Measurements from ENCODE around the gene SLC15A1.

SLC15A1 gene

DNA sequence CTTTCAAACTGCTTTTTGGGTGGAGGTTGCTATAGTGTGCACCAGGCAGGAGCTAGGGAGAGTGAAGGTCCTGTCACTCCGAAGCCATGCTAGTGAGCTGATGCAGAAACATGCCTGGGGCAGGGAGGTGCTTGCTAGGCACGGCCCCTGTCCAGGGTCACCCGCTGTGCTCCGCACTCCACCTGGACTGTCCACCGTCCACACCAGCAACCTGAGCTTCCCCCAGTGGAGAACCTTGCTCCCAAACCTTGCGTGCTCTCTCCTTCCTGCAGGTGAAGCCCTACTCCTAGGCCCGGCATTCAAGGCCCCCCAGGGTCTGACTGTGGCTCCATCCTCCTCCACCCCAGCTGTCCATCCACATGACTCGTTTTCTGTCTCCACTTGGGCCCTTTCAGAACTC, 12.3 kb downstream of the SLC15A1 start:
- TF ChIP-seq, protein P1, sequence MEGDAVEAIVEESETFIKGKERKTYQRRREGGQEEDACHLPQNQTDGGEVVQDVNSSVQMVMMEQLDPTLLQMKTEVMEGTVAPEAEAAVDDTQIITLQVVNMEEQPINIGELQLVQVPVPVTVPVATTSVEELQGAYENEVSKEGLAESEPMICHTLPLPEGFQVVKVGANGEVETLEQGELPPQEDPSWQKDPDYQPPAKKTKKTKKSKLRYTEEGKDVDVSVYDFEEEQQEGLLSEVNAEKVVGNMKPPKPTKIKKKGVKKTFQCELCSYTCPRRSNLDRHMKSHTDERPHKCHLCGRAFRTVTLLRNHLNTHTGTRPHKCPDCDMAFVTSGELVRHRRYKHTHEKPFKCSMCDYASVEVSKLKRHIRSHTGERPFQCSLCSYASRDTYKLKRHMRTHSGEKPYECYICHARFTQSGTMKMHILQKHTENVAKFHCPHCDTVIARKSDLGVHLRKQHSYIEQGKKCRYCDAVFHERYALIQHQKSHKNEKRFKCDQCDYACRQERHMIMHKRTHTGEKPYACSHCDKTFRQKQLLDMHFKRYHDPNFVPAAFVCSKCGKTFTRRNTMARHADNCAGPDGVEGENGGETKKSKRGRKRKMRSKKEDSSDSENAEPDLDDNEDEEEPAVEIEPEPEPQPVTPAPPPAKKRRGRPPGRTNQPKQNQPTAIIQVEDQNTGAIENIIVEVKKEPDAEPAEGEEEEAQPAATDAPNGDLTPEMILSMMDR (IDR thresholded peaks at IDR 0.05; ENCODE audit: borderline replicate concordance, insufficient read depth, low read depth, low read length), result no peak
- H3K4me3 ChIP-seq (ENCODE audit: low read depth, low read length), result no peak overlapping the region

DNA sequence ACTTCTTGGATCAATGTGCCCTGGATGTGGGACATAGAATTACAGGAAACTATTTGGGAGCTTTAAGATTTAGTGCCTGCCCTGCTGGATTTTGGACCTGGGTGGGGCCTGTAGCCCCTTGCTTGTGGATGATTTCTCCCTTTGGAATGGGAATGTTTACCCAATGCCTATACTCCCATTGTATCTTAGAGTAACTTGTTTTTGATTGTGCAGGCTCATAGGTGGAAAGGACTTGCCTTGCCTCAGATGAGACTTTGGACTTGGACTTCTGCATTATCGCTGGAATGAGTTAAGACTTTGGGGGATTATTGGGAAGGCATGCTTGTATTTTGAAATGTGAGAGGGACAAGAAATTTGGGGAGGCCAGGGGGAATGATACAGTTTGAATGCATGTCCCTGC, 13.5 kb downstream of the SLC15A1 start:
- TF ChIP-seq, protein P1 (IDR thresholded peaks at IDR 0.05; ENCODE audit: borderline replicate concordance, insufficient read depth, low read depth, low read length), result no peak
- H3K4me3 ChIP-seq (ENCODE audit: low read depth, low read length), result no peak overlapping the region

DNA sequence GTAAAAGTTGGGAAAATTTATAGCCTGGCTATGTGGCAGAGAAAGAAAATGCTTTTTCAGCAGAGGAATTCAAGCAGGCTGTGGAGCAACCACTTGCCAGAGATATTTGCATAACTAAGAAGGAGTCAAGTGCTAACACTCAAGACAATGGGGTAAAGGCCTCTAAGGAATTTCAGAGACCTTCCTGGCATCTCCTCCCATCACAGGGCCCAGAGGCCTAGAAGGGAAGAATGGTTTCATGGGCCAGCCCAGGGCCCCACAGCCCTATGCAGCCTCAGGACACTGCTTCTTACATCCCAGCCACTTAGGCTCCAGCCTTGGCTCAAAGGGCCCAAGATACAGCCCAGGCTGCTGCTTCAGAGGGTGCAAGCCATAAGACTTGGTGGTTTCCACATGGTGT, 14.3 kb downstream of the SLC15A1 start:
- H3K4me3 ChIP-seq (ENCODE audit: low read depth, low read length), result no peak overlapping the region
- TF ChIP-seq, protein P1 (IDR thresholded peaks at IDR 0.05; ENCODE audit: borderline replicate concordance, insufficient read depth, low read depth, low read length), result no peak

DNA sequence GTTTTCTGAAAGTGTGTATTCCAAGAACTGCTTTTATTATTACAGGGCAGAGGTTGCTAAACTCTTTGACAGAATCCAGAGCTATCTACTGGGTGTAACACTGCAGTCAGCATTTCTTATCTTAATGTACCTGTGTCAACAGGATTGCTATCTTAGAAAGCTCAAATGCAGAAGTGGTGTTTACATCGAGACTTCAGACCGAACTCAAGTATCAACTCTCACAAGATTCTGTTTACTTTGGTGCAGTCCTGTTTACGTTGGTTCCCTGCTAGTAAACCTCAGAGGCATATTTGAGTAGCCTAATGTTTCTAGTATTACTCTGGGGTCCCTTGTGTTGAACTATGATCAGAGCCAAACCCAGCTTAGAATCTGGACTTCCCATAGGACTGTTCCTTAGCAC, 20.5 kb downstream of the SLC15A1 start:
- TF ChIP-seq, protein P1 (IDR thresholded peaks at IDR 0.05; ENCODE audit: borderline replicate concordance, insufficient read depth, low read depth, low read length), result no peak
- no peak overlapping the region for H3K4me3 ChIP-seq (ENCODE audit: low read depth, low read length)

DNA sequence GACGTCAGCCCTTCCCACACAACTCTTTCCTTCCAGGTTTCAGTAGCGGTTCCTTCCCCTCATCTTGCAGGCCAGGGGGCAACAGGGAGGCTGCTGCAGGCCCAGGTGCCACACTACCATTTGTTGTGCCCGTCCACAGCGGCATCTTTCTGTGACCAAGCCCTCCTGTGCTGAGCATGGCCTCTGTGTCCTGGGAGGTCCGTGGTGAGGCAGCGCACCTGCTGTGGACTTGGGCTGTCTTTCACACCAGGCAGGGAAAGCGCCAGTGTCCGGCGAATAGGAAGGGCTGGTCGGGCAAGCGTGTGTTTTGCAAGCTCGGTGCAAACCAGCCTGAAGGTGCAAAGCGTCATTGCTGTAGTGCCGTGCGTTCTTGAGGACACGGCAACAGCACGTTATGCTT, 21.4 kb downstream of the SLC15A1 start:
- TF ChIP-seq, protein P1 (IDR thresholded peaks at IDR 0.05; ENCODE audit: borderline replicate concordance, insufficient read depth, low read depth, low read length), result no peak
- no peak overlapping the region for H3K4me3 ChIP-seq (ENCODE audit: low read depth, low read length)

DNA sequence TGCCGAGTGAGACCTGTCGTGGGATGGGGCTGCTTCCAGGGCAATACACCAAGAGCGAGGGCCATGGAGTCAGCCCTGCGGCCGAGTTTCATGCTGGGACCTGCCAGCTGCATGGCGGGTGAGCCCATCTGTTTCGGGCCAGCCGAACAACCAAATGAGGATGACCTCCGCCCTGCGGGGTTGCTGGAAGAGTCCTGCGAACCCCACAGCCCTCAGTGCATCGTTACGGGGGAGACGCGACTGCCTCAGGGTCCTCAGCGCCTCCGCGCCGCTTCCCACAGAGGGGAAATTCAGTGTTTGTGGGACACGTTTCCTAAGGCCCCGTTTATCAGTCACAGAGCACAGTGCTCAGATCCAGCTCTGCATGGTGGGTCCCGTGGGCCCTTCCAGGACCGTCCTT, 22.0 kb downstream of the SLC15A1 start:
- no peak overlapping the region for H3K4me3 ChIP-seq (ENCODE audit: low read depth, low read length)
- TF ChIP-seq, protein P1 (IDR thresholded peaks at IDR 0.05; ENCODE audit: borderline replicate concordance, insufficient read depth, low read depth, low read length), result no peak

DNA sequence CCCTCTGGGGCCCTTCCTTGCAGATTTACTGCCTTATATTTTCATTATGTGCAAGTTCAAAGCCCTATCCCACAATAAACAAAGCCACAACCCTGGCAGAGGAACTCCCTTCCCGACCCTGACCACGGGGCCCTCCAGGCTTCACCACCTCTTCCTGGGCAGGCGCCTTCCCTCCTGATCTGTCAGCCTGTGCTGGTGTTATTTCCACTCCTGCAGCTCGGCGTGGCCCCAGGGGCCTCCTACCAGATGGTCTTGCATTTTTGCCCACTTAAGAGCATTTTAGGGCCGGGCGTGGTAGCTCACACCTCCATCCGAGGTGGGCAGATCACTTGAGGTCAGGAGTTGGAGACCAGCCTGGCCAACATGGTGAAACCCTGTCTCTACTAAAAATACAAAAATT, 22.8 kb downstream of the SLC15A1 start:
- H3K4me3 ChIP-seq (ENCODE audit: low read depth, low read length), result no peak overlapping the region
- TF ChIP-seq, protein P1 (IDR thresholded peaks at IDR 0.05; ENCODE audit: borderline replicate concordance, insufficient read depth, low read depth, low read length), result no peak

Measured in GM12875 (cell line).